ENCODE data around the gene NDRG3.

DNA sequence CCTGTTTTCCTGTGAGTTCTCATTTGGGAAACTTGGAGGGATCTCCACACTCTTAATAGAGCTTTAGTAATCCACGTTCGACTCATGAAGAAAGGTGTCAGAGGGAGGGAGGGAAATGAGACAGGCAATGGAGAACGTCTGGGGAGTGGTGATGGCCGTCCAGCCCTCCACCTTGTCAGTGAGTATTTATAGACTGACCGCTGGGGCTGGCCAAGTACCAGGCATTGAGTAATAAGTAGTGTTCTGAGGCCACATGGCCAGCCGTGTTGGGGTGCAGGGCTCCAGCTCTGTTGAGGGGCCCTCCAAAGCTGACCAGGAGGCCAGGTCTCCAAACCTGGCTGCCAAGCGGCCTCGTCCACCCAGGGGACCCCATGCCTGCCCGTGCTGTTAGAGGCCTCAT, 39.0 kb upstream of the NDRG3 start:
- TF ChIP-seq EZH2 (IDR thresholded peaks at IDR 0.05; ENCODE audit: insufficient read depth, low read length) = no peak
- TF ChIP-seq, protein P1, sequence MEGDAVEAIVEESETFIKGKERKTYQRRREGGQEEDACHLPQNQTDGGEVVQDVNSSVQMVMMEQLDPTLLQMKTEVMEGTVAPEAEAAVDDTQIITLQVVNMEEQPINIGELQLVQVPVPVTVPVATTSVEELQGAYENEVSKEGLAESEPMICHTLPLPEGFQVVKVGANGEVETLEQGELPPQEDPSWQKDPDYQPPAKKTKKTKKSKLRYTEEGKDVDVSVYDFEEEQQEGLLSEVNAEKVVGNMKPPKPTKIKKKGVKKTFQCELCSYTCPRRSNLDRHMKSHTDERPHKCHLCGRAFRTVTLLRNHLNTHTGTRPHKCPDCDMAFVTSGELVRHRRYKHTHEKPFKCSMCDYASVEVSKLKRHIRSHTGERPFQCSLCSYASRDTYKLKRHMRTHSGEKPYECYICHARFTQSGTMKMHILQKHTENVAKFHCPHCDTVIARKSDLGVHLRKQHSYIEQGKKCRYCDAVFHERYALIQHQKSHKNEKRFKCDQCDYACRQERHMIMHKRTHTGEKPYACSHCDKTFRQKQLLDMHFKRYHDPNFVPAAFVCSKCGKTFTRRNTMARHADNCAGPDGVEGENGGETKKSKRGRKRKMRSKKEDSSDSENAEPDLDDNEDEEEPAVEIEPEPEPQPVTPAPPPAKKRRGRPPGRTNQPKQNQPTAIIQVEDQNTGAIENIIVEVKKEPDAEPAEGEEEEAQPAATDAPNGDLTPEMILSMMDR (IDR thresholded peaks at IDR 0.05; ENCODE audit: insufficient read depth, low read depth, low read length) = no peak

All from astrocyte (in vitro differentiated cells and primary cell).